HG03139 (cell line): ENCODE results near the gene SNX17.
"Not testable (repeated sequence)": the region's sequence is repeated elsewhere in the genome, so short reads cannot be mapped to it uniquely, and the experiment has no call there.

Source experiments
- ATAC-seq: cut with Tn5 transposase; IDR thresholded peaks from one replicate; pipeline ENCODE4 v1.9.1; 2021; ENCODE audit not compliant: unreplicated experiment

SNX17 gene

GRCh38 chr2:27370026-27370815, at the start of gene SNX17, which contains the start of gene EIF2B4:
TSS of gene SNX17 (plus strand) at chr2:27370616. CDS start at chr2:27370744, 128 bp downstream.
TSS of gene EIF2B4 (minus strand) at chr2:27370338. CDS start at chr2:27370314, 24 bp downstream.
- peak; percentile 88 for ATAC-seq

- ATAC-seq, result no peak
Measured at GRCh38 chr2:27320958-27321543, 49.4 kb upstream of the SNX17 start.

- ATAC-seq, result no peak
Measured at GRCh38 chr2:27322301-27322765, 48.1 kb upstream of the SNX17 start.

GRCh38 chr2:27322766-27323595, 47.4 kb upstream of the SNX17 start, which contains the start of gene MPV17:
TSS of gene MPV17 (minus strand) at chr2:27323097. CDS start at chr2:27322517, 580 bp downstream.
- peak; percentile 92 for ATAC-seq

- ATAC-seq, result no peak
Measured at GRCh38 chr2:27323596-27324285, 46.7 kb upstream of the SNX17 start.

- ATAC-seq, result no peak
Measured at GRCh38 chr2:27324720-27325119, 45.7 kb upstream of the SNX17 start.

- ATAC-seq, result no peak
Measured at GRCh38 chr2:27335311-27335710, 35.1 kb upstream of the SNX17 start.

- ATAC-seq, result no peak
Measured at GRCh38 chr2:27336173-27336572, 34.2 kb upstream of the SNX17 start.

- no peak for ATAC-seq
Measured at GRCh38 chr2:27347641-27348040, 22.8 kb upstream of the SNX17 start.

- no peak for ATAC-seq
Measured at GRCh38 chr2:27350106-27350693, 20.2 kb upstream of the SNX17 start.

GRCh38 chr2:27351802-27352598, 18.4 kb upstream of the SNX17 start:
- no peak for ATAC-seq

- not testable (repeated sequence) for ATAC-seq
Measured at GRCh38 chr2:27353386-27353761, 17.0 kb upstream of the SNX17 start.

GRCh38 chr2:27353762-27354596, 16.4 kb upstream of the SNX17 start:
- no peak for ATAC-seq

- ATAC-seq, result no peak
Measured at GRCh38 chr2:27354597-27354927, 15.9 kb upstream of the SNX17 start.

GRCh38 chr2:27356056-27356381, 14.4 kb upstream of the SNX17 start:
- ATAC-seq, result peak; percentile 24

GRCh38 chr2:27356382-27357181, 13.8 kb upstream of the SNX17 start, which contains the start of gene GTF3C2:
TSS of gene GTF3C2 (minus strand) at chr2:27356764. CDS start at chr2:27343554, 13,210 bp downstream.
- ATAC-seq, result peak; percentile 78

GRCh38 chr2:27362678-27363420, 7.6 kb upstream of the SNX17 start:
- ATAC-seq, result no peak
